DOHH2 (cell line): ENCODE data around the gene KIF20B.

Source experiments
- H3F3A ChIP-seq: fragments of 200-600 bp; sonication (generic), shearing (Covaris generic); 2 replicates; pipeline ENCODE4 v1.6.0; 2016; ENCODE audit warnings: antibody characterized with exemption, mild to moderate bottlenecking; ENCODE audit not compliant: control insufficient read depth, insufficient read depth
- H3K27ac ChIP-seq: fragments of 200-600 bp; sonication (generic); 2 replicates; pipeline ENCODE4 v1.5.1; 2014; ENCODE audit warnings: low read depth, mild to moderate bottlenecking, low read length, moderate library complexity
- H3K27me3 ChIP-seq: fragments of 200-600 bp; sonication (generic); 2 replicates; pipeline ENCODE4 v1.6.1; 2014; ENCODE audit warnings: mild to moderate bottlenecking, low read length, mixed read lengths; ENCODE audit not compliant: control insufficient read depth
- H3K36me3 ChIP-seq: fragments of 200-600 bp; sonication (generic); 2 replicates; pipeline ENCODE4 v1.6.1; 2014; ENCODE audit warnings: mild to moderate bottlenecking, low read length, moderate library complexity, mixed read lengths; ENCODE audit not compliant: control insufficient read depth
- H3K4me1 ChIP-seq: fragments of 200-600 bp; sonication (generic); 2 replicates; pipeline ENCODE4 v1.6.1; 2014; ENCODE audit warnings: mild to moderate bottlenecking, low read length, mixed read lengths; ENCODE audit not compliant: control insufficient read depth
- H3K4me2 ChIP-seq: fragments of 200-600 bp; sonication (generic); 2 replicates; pipeline ENCODE4 v1.6.0; 2014; ENCODE audit warnings: mild to moderate bottlenecking, low read length, moderate library complexity
- H3K4me3 ChIP-seq: fragments of 200-600 bp; sonication (generic); 2 replicates; pipeline ENCODE4 v1.5.1; 2014; ENCODE audit warnings: mild to moderate bottlenecking, low read length, mixed read lengths
- H3K79me2 ChIP-seq: fragments of 200-600 bp; sonication (generic); 2 replicates; pipeline ENCODE4 v1.6.1; 2014; ENCODE audit warnings: mild to moderate bottlenecking, low read length, mixed read lengths; ENCODE audit not compliant: control insufficient read depth
- H3K9me2 ChIP-seq: fragments of 200-600 bp; sonication (generic); replicated peaks from 2 replicates; pipeline ENCODE4 v1.6.1; 2014; ENCODE audit warnings: mild to moderate bottlenecking, low read length, mixed read lengths; ENCODE audit not compliant: control insufficient read depth
- H3K9me3 ChIP-seq: fragments of 200-600 bp; sonication (generic); 2 replicates; pipeline ENCODE4 v1.6.1; 2014; ENCODE audit warnings: antibody characterized with exemption, low read length, mixed read lengths; ENCODE audit not compliant: control insufficient read depth, insufficient read depth
- H4K20me1 ChIP-seq: fragments of 200-600 bp; sonication (generic); 2 replicates; pipeline ENCODE4 v1.6.0; 2014; ENCODE audit warnings: low read depth, mild to moderate bottlenecking, antibody characterized with exemption, low read length, moderate library complexity; ENCODE audit not compliant: control insufficient read depth, insufficient read depth
- CTCF ChIP-seq: fragments of 200-600 bp; sonication (generic); IDR thresholded peaks from one replicate; pipeline ENCODE4 v1.5.1; 2014; ENCODE audit warnings: antibody characterized with exemption, mild to moderate bottlenecking, low read depth, low read length; ENCODE audit not compliant: poor library complexity, severe bottlenecking
- EZH2phosphoT487 ChIP-seq: fragments of 200-600 bp; sonication (generic); IDR thresholded peaks from 2 replicates; pipeline ENCODE4 v1.6.1; 2017; ENCODE audit warnings: borderline replicate concordance, mild to moderate bottlenecking, antibody characterized with exemption, low read length, moderate library complexity, mixed read lengths

Gene KIF20B

DNA sequence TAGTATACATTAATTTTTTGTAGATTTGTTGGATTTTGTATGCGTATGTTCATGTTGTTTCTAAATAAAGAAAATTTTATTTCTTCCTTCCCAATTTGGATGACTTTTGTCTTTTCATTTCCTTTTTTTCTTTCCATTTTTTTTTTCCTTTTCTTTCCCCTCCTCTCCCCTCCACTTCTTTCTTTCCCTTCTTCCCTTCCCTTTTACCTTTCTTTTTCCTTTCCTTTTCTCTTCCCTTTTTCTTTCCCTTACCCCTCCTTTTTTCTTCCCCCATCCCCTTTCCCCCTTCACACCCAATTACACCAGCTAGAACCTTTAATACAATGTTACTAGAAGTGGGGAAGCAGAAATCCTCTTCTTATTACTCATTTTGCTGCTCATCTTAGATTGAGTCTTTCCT is 6.0 kb downstream of the KIF20B start:
- Histone ChIP-seq H3K4me3 (no peak overlapping the region), H3F3A (peaks cover 2% of the 10 kb centered on the region; the same call in 1 of the 2 replicates), H3K4me2 (no peak overlapping the region), H3K27me3 (no peaks in the 10 kb centered on the region), H3K9me3 (no peaks in the 10 kb centered on the region), H3K27ac (no peak overlapping the region), H4K20me1 (no peaks in the 10 kb centered on the region), H3K4me1 (peaks cover 51% of the 10 kb centered on the region), H3K79me2 (peaks cover 95% of the 10 kb centered on the region), H3K9me2 (no peaks in the 10 kb centered on the region), H3K36me3 (peaks cover 73% of the 10 kb centered on the region)
- TF ChIP-seq EZH2phosphoT487, result no peak
- TF ChIP-seq CTCF, result no peak

- Histone ChIP-seq H3K36me3 (peaks cover 76% of the 10 kb centered on the region), H3K27ac (no peak overlapping the region)
Measured at GRCh38 chr10:89710753-89711152, 9.4 kb downstream of the KIF20B start.

DNA sequence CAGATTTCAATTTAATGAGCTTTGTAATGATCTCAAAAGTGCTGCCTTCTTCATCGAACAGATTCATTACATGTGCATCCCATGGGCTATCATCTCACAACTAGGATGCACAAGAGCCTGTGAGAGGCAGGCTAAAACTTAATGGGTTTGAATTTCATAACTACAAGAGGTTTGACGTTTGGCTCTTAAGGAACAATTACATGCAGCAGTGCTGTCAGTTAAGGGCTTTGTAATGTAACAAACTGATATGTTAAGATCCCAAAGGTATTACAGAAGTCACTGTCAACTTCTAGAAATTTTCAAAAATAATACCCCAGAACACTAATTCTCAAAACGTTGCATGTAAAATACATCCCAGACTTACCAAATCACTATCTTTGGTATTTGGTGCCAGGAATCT is 33.2 kb downstream of the KIF20B start:
- Histone ChIP-seq H3K9me3 (no peaks in the 10 kb centered on the region), H3K4me3 (no peak overlapping the region)

More at GRCh38 chr10:89710753-89711152, 9.4 kb downstream of the KIF20B start:
- Histone ChIP-seq H3K9me3 (no peaks in the 10 kb centered on the region), H3K9me2 (no peaks in the 10 kb centered on the region), H3K27me3 (no peaks in the 10 kb centered on the region), H3K4me1 (peaks cover 19% of the 10 kb centered on the region), H4K20me1 (no peaks in the 10 kb centered on the region), H3K4me3 (no peak overlapping the region), H3K79me2 (peaks cover 63% of the 10 kb centered on the region), H3F3A (peaks cover 4% of the 10 kb centered on the region; the same call in 1 of the 2 replicates), H3K4me2 (no peak overlapping the region)
- TF ChIP-seq CTCF, result no peak
- TF ChIP-seq EZH2phosphoT487, result no peak

More for the DNA sequence above, 33.2 kb downstream of the KIF20B start:
- peaks cover 86% of the 10 kb centered on the region for H3K36me3 ChIP-seq
- TF ChIP-seq CTCF (no peak), EZH2phosphoT487 (no peak)
- no peaks in the 10 kb centered on the region for H3K27me3 ChIP-seq
- no peaks in the 10 kb centered on the region for H3K79me2 ChIP-seq
- no peaks in the 10 kb centered on the region for H4K20me1 ChIP-seq
- no peak overlapping the region for H3K27ac ChIP-seq
- no peaks in the 10 kb centered on the region for H3K9me2 ChIP-seq
- H3F3A ChIP-seq, result peaks cover 14% of the 10 kb centered on the region
- peaks cover 14% of the 10 kb centered on the region for H3K4me1 ChIP-seq
- no peak overlapping the region for H3K4me2 ChIP-seq
